HG02623 (cell line): ENCODE results near the gene LMO1.

Experiments
- ATAC-seq: cut with Tn5 transposase; IDR thresholded peaks from one replicate; pipeline ENCODE4 v1.9.1; 2021; ENCODE audit warnings: moderate library complexity; ENCODE audit not compliant: unreplicated experiment

The LMO1 gene

GRCh38 chr11:8263769-8264410 is at the start of gene LMO1:
Gene LMO1, minus strand, starts transcription at chr11:8263878. Its CDS starts 516 bp downstream, at chr11:8263362.
- ATAC-seq, result peak; percentile 66

DNA sequence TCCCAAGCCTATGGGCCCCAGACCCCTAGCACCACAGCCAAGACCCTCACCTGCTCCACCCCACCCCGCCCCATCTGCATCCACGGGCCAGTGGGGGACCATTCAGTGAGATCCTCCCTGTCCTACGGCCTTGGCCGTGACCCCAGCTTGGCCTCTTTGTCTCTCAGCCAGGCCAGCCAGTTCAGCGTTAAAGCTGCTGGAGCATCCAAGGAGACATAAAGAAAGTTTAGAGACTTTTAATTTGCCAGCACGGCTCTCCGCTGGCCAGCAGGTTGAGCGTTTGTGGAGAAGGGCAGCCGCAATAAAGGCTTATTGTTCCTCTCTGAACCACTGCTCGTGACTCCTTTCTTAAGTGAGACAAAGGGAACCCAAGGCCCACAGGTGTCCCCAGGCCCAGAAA is 49.3 kb upstream of the LMO1 start:
- ATAC-seq, result no peak

GRCh38 chr11:8311366-8311765 is 47.7 kb upstream of the LMO1 start:
- ATAC-seq, result no peak

DNA sequence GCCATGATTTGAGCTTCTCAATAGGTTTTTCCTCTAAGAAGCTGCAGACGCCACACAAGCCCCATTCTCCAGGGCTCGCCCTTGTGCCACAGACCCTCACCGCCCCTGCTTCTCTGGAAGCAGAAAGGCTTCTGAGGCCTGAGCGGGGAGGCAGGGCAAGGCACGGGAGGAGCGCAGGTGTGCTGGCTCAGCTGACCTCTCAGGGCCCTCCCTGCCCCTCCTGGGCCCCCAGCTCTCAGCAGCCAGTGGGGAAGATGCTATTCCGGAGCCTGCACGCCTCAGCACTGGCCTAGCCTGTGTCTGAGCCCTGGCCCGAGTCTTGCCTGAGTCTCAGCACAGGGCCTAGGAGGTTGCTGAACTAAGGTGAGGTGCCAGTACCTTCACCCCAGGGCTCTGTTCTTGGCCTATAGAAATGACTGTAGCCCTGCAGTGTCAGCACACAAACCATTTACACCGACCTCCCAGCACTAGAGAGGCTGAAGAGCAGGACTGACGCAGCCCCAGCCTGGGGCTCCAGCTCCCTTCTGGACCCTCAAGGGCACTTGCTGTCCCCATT is 47.1 kb upstream of the LMO1 start:
- no peak for ATAC-seq

DNA sequence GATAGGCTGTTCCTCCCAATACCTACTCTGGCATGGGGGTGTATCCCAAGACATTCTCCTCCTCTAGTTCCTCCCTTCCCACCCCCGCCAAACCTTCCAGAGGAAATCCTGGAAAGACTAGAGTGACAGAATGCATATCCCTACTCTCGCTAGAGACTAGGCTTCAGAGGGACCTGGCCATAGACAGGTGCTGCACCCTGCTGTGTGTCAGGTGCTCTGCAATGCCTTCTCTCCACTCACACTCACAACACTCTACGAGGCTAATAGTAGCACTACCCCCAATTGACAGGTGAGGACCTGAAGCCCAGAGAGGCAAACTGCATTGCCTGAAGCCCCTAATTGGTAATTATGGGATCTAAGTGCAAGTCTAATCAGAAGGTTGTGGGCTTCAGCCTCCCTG is 46.2 kb upstream of the LMO1 start:
- no peak for ATAC-seq

GRCh38 chr11:8309311-8309710 is 45.6 kb upstream of the LMO1 start:
- ATAC-seq, result no peak

- no peak for ATAC-seq
Measured at GRCh38 chr11:8307601-8308000, 43.9 kb upstream of the LMO1 start.

GRCh38 chr11:8301622-8302021 is 37.9 kb upstream of the LMO1 start:
- no peak for ATAC-seq

- ATAC-seq, result no peak
Measured at GRCh38 chr11:8298801-8299786, 35.4 kb upstream of the LMO1 start.

- no peak for ATAC-seq
Measured at GRCh38 chr11:8297781-8298440, 34.2 kb upstream of the LMO1 start.

DNA sequence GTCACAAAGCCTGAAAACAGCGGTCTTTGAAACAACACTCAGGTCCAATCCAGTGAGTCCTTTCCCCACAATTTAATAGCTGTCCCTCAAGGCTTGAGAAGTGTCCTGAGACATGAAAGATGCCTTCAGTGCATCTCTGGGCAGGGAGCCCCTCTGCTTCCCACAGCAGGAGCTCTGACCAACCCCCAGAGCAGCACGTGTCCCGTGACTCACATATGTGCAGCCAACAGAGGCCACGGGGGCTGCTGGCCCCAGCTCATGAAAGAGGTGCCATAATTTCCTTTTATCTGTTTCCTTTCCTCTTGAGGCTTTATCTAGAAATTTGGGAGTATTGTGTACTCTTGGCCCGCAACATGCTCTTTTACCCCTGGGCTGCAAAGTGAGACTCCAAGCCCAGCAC is 33.2 kb upstream of the LMO1 start:
- ATAC-seq, result no peak

DNA sequence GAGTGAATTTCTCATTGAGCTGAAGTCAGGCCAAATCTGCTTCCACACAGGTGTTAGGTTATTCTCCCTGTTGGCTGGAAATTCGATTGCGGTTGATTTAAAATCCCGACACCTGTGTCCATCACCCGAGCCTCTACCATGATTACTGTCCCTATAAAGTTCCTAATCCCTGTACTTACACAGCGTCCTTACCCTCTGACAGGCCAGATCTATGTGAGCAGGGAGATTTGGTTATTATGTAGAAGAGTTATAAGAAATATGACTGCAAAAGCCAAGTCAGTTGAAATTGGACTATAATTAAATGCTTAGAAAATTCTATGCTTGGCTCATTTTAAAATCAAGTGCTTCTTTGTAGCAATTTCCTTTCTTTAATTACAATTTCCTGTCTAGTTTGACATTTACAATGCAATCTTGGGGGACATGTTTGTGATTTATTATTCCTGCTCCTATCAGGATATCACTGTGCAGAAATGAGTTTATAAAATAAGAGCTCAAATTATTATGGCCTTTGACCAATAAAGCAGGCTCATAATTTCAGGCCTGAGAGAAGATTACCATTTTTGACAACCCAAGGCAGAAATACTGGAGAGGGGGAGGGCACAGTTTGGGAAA is 32.5 kb upstream of the LMO1 start:
- ATAC-seq, result no peak

DNA sequence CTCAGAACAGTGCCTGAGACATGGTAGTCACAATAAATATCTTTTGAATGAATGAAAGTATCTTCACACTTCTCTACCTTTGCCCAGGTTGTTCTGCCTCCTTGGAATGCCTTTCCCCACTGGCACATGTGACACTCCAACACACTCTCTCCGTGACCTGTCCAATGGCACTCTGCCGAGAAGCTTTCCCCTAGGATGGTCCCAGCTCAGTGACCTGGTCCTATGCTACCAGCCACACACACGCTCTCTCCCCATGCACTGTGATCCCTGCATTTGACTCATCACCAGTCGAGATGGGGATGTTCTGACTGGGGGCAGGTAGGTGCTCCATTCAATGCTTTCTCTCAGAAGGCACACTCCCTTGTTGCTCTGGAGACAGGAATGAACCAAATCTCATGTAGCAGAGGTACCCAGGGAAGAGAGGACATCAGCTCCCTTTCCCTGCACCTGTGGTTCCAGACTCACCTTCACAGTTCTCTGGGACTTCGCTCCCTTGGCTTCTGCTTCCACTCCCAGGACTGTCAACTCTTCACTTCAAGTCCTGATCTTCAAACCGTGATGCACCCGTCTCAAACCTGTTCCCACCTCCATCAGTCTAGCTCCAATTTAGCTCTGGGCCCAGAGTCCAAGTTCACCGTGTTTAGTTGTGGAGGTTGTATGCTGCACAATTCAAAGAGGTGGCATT is 30.7 kb upstream of the LMO1 start:
- no peak for ATAC-seq

GRCh38 chr11:8293171-8293570 is 29.5 kb upstream of the LMO1 start:
- ATAC-seq, result no peak

DNA sequence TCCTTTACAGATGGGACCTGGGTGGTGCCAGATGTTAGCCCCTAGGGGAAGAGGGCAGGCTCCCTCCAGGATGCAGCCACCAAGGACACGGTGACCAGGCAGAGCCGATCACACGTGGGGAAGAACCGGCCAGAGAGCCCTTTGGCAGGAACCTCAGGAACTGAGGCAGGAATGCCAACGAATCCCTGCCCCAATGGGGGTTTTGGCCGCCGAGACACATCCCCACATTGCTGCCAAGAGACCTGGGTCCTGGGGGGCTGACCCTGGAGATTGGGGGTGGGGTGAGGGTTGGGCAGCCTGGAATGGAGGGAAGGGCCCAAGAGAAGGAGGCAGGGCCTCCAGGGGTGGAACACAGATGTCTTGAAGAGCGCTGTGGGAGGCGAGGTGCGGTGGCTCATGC is 28.7 kb upstream of the LMO1 start:
- no peak for ATAC-seq

- ATAC-seq, result no peak
Measured at GRCh38 chr11:8291421-8292350, 28.0 kb upstream of the LMO1 start.

DNA sequence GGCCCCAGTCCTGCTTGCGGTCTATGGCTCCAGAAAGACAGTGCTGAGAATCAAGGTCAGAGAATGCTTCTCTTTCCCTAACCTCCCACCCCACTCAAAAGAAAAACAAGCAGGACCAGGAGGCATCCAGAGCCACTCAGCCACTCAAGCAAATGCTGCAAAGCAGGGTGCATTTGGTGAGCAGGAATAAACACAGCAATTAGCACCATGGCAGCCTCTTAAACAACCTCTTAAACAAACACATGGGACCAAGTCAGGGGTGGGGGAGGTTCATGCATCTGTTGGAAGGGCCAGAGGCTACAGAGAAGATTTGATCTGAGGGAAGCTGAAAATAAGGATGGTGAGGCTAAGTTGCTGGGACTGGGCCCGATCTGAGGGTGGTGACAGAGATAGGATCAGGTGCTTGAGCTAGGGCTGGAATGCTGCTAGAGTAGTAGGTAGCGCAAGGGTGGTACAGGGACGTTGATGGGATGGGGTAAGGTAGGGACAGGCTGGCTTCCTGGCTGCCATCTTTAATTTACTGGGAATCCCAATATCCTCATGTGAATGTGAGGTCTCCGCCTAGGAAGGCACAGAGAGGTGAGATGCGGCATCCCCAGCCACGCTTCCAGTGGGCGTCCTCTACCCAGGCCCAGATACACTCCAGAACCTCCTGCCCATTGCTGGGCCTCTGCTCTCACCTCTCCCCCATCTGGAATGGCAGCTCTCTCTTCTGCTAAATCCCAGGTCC is 26.6 kb upstream of the LMO1 start:
- no peak for ATAC-seq

DNA sequence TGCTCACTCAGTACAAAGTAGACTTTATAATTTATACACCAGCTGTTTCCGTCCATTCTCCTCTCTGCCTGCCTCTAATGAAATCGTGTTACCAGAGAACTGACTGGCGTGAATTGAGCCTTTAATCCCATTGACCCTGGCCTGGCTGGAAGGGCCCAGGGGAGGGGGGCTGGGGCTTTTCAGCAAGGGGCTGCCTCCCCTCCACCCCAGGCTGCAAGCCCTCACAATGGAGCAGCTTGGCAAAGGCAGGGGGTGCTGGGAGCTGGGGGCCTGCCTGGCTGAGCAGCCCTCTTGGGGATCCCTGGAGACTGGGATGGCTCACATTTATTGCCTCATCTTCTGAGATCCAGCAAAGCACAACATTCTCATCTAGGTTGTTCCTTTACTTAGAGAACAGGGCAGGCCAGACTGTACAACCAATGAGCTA is 25.8 kb upstream of the LMO1 start:
- no peak for ATAC-seq
